ENCODE data around the gene LCP2. TPM values are rescaled to one million over a fixed set of nuclear protein-coding genes. Genes with fewer than 3 reads are reported as not detected.

LCP2 gene
- total RNA-seq, 2 experiments from 2014 or later, result 154 to 155 TPM

GRCh38 chr5:170238456-170239196 is 59.0 kb downstream of the LCP2 start:
- H3K27ac Mint-ChIP-seq, result peak overlapping the region; percentile 1

DNA sequence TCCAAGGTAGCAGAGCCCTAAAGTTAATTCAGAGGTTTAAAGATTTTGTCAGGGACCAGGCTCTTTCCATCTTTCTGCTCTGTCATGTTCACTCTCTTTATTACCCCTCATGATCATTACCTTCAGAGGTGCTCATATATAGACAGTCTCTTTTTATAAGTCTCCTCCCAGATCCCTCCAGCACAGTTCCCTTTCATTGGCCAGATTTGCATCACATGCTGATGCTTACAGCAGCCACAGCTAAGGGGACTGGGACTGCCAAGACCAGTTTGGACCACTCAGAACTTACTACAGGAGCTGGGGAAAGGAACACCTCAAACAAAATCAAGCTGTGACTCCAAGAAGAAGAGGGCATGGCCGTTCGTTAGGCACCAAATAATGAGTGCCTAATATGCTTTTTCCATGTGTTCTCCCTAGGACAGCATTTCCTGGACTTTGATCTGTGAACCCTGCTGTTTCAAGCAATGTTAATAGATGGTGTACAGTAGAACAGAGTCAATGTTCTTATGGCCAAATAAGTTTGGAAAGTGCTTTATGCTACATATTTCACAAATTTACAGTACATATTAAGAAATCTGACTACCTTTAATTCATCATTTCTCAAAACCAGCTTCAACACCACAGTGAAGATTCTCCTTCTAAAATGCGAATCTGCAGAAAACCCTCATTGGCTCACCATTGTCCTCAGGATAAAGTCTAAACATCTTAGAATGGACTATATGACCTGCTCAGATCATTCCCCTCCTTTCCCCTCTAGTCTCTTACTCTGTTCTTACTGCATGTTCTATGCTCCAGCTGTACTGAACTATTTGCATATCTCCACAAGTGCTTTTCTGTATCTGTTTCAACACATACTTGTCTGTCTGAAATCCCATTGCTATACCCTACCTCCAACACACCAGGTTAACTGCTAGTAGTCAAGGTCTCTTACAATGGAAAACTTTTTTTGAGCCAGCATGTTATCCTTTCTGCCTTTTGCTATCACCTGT is 61.4 kb downstream of the LCP2 start:
- Mint-ChIP-seq H3K27ac (peak overlapping the region; percentile 33), H3K4me1 (ENCODE audit: low read depth) (peaks cover 5% of the 10 kb centered on the region), H3K9me3 (no peaks in the 10 kb centered on the region), H3K4me3 (no peak overlapping the region), H3K27me3 (no peaks in the 10 kb centered on the region), H3K36me3 (ENCODE audit: low read depth) (no peaks in the 10 kb centered on the region)
- no peak for ATAC-seq (ENCODE audit: poor library complexity)
- no peak for TF ChIP-seq CTCF (IDR thresholded peaks at IDR 0.05)
- H3K36me3 ChIP-seq (ENCODE audit: insufficient read depth, low read length), result no peaks in the 10 kb centered on the region
- H3K27ac ChIP-seq (ENCODE audit: low read depth in 1 of 2, low read length in 2 of 2), result no peak overlapping the region
- ChIA-PET POLR2A (interaction anchor here (0.8 to 2.1 kb wide), 4 partner anchors 11 to 180 kb away, joined by 3 to 6 read pairs (median 3); no protein-coding TSS in a partner anchor), CTCF (interaction anchor here (1.2 to 2.0 kb wide), 3 partner anchors 31 to 133 kb away, joined by 3 to 6 read pairs (median 3); no protein-coding TSS in a partner anchor)
- peaks cover 0 to 8% of the 10 kb centered on the region in 2 experiments for H3K9me3 ChIP-seq (ENCODE audit: control insufficient read depth in 1 of 2, insufficient read depth in 1 of 2, low read length in 2 of 2)
- intact Hi-C loops (cut with DNase I, micrococcal nuclease), result no loop called here
- H3K4me3 ChIP-seq (ENCODE audit: low read length), result no peak overlapping the region
- no peaks in the 10 kb centered on the region for H3K4me1 ChIP-seq (ENCODE audit: insufficient read depth, low read length)
- DNase-seq, result no peak
- H3K27me3 ChIP-seq (ENCODE audit: control insufficient read depth in 1 of 2, insufficient read depth in 2 of 2, low read length in 2 of 2), result no peaks in the 10 kb centered on the region

More at GRCh38 chr5:170238456-170239196, 59.0 kb downstream of the LCP2 start:
- Histone ChIP-seq H3K36me3 (ENCODE audit: insufficient read depth, low read length) (no peaks in the 10 kb centered on the region), H3K27ac (ENCODE audit: low read depth in 1 of 2, low read length in 2 of 2) (no peak overlapping the region), H3K9me3 (ENCODE audit: control insufficient read depth in 1 of 2, insufficient read depth in 1 of 2, low read length in 2 of 2) (no peaks in the 10 kb centered on the region), H3K27me3 (ENCODE audit: control insufficient read depth in 1 of 2, insufficient read depth in 2 of 2, low read length in 2 of 2) (no peaks in the 10 kb centered on the region), H3K4me3 (ENCODE audit: low read length) (no peak overlapping the region), H3K4me1 (ENCODE audit: insufficient read depth, low read length) (no peaks in the 10 kb centered on the region)
- Mint-ChIP-seq H3K27me3 (no peaks in the 10 kb centered on the region), H3K4me3 (no peak overlapping the region), H3K9me3 (no peaks in the 10 kb centered on the region), H3K4me1 (ENCODE audit: low read depth) (peaks cover 5% of the 10 kb centered on the region), H3K36me3 (ENCODE audit: low read depth) (no peaks in the 10 kb centered on the region)
- ChIA-PET CTCF (interaction anchor here (2.0 to 2.8 kb wide), 2 partner anchors 13 to 100 kb away, joined by 10 read pairs; no protein-coding TSS in a partner anchor), POLR2A (interaction anchor here (0.7 to 1.9 kb wide), 9 partner anchors 8 to 143 kb away, joined by 3 to 9 read pairs (median 5); no protein-coding TSS in a partner anchor)
- ATAC-seq (ENCODE audit: poor library complexity) (no peak), DNase-seq (no peak)
- no peak for TF ChIP-seq CTCF (IDR thresholded peaks at IDR 0.05)
- intact Hi-C loops (cut with DNase I, micrococcal nuclease), result no loop called here

DNA sequence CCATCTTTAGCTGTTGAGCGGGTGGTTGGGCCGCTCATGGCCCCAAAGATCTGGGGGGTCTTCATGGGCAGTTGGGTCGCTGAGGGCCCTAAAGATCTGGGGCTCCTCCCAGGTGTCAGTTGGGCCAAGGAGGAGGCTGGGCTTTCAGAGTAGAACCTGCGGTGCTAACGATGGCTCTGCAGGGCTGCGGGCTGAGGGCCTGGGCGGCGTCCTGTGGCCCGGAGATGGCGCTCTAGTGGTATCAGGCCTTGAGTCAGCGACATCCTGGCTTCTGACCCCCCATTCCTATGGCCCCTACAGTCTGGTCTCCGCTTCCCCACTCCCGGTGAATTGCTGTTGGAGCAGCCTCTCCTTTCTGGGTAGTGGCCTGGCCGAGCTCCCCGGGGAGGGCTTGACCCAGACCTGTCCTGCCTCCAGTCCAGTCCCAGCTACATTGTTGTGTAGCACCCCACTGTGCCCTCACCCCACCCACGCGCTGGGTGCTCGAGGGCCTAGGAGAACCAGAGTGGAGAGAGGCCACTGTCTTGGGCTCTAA is 64.2 kb downstream of the LCP2 start:
- peaks cover 5% of the 10 kb centered on the region for H3K4me1 Mint-ChIP-seq (ENCODE audit: low read depth)
- intact Hi-C loops (cut with DNase I, micrococcal nuclease), result no loop called here
- H3K27ac Mint-ChIP-seq, result no peak overlapping the region
- H3K4me1 ChIP-seq (ENCODE audit: insufficient read depth, low read length), result no peaks in the 10 kb centered on the region
- TF ChIP-seq CTCF (IDR thresholded peaks at IDR 0.05), result no peak
- H3K27me3 ChIP-seq (ENCODE audit: control insufficient read depth in 1 of 2, insufficient read depth in 2 of 2, low read length in 2 of 2), result no peaks in the 10 kb centered on the region
- H3K9me3 ChIP-seq (ENCODE audit: control insufficient read depth in 1 of 2, insufficient read depth in 1 of 2, low read length in 2 of 2), result peaks cover 0 to 8% of the 10 kb centered on the region in 2 experiments
- H3K27ac ChIP-seq (ENCODE audit: low read depth in 1 of 2, low read length in 2 of 2), result no peak overlapping the region
- DNase-seq, result no peak
- ChIA-PET POLR2A (no interaction called here), CTCF (no interaction called here)
- H3K36me3 ChIP-seq (ENCODE audit: insufficient read depth, low read length), result no peaks in the 10 kb centered on the region
- no peaks in the 10 kb centered on the region for H3K9me3 Mint-ChIP-seq
- no peak overlapping the region for H3K4me3 ChIP-seq (ENCODE audit: low read length)
- no peak overlapping the region for H3K4me3 Mint-ChIP-seq
- ATAC-seq (ENCODE audit: poor library complexity), result no peak
- H3K36me3 Mint-ChIP-seq (ENCODE audit: low read depth), result no peaks in the 10 kb centered on the region
- no peaks in the 10 kb centered on the region for H3K27me3 Mint-ChIP-seq
